Measurements from ENCODE around the gene ZDHHC19.
A peak's percentile ranks its signal among the peaks of the same experiment; 100 is the strongest.
"Not testable (repeated sequence)": the region's sequence is repeated elsewhere in the genome, so short reads cannot be mapped to it uniquely, and the experiment has no call there.

ZDHHC19 gene

GRCh38 chr3:196246612-196247308, 35.6 kb upstream of the ZDHHC19 start:
- TF ChIP-seq CTCF (IDR thresholded peaks at IDR 0.05; ENCODE audit: extremely low read depth, insufficient read depth, missing control alignments): no peak
- in situ Hi-C loops (cut with MboI; ENCODE audit: low pct_unique_long_range_greater_than_20kb, low sequenced_read_pairs, unreplicated experiment): no loop called here
- DNase-seq (ENCODE audit: low spot score): no peak

DNA sequence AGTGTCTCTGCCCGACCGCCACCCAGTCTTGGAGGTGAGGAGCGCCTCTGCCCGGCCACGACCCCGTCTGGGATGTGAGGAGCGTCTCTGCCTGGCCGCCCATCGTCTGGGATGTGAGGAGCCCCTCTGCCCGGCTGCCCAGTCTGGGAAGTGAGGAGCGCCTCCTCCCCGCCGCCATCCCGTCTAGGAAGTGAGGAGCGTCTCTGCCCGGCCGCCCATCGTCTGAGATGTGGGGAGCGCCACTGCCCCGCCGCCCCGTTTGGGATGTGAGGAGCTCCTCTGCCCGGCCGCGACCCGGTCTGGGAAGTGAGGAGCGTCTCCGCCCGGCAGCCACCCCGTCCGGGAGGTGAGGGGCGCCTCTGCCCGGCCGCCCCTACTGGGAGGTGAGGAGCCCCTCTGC, 33.0 kb upstream of the ZDHHC19 start:
- DNase-seq (ENCODE audit: low spot score); in situ Hi-C loops (cut with MboI; ENCODE audit: low pct_unique_long_range_greater_than_20kb, low sequenced_read_pairs, unreplicated experiment): not testable (repeated sequence)

DNA sequence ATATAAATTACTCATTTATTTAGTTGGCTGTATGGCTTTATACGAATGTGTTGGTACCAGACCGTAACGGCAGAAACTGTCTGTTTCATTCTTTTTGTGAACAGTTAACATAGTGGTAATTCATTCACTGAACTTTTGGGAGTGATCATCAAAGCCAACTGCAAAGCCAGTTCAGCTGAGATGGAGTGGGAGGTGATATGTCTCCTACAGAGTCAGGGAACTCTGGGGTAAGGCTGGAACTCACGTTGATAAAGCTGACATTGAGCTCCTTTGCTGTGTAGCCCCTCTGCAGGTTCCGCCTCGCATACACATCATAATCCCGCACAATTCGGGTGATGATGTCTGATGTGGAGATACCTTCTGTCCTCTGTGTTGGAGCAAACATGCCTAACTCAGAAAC, 30.5 kb upstream of the ZDHHC19 start:
- in situ Hi-C loops (cut with MboI; ENCODE audit: low pct_unique_long_range_greater_than_20kb, low sequenced_read_pairs, unreplicated experiment): no loop called here
- no peak for DNase-seq (ENCODE audit: low spot score)
- TF ChIP-seq CTCF (IDR thresholded peaks at IDR 0.05; ENCODE audit: extremely low read depth, insufficient read depth, missing control alignments): no peak

- TF ChIP-seq CTCF (IDR thresholded peaks at IDR 0.05; ENCODE audit: extremely low read depth, insufficient read depth, missing control alignments): no peak
- in situ Hi-C loops (cut with MboI; ENCODE audit: low pct_unique_long_range_greater_than_20kb, low sequenced_read_pairs, unreplicated experiment): no loop called here
- DNase-seq (ENCODE audit: low spot score): no peak
These were observed 29.2 kb upstream of the ZDHHC19 start for GRCh38 chr3:196240424-196240823.

GRCh38 chr3:196238612-196239560, 27.7 kb upstream of the ZDHHC19 start:
- in situ Hi-C loops (cut with MboI; ENCODE audit: low pct_unique_long_range_greater_than_20kb, low sequenced_read_pairs, unreplicated experiment): no loop called here
- TF ChIP-seq CTCF (IDR thresholded peaks at IDR 0.05; ENCODE audit: extremely low read depth, insufficient read depth, missing control alignments): no peak
- DNase-seq (ENCODE audit: low spot score): no peak

DNA sequence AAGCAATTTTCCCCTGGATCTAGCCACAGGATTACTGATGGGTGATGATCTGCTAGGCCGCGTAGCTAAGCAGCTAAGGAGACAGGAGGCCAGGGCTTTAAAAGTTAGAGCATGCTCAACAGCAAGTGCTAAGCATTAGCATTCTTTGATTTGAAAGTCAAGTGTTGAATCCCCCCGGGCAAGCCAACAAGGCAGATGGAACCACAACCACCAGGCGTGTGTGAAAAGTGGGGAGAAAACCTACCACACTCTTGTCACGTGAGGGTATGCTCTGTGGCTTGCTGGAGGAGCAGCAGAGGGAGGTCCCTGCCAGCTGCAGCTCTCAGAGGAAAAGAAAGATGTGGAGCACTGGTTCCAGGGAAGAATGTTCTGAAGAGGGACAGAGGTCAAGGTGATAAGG, 26.0 kb upstream of the ZDHHC19 start:
- in situ Hi-C loops (cut with MboI; ENCODE audit: low pct_unique_long_range_greater_than_20kb, low sequenced_read_pairs, unreplicated experiment): no loop called here
- DNase-seq (ENCODE audit: low spot score): peak; percentile 47
- no peak for TF ChIP-seq CTCF (IDR thresholded peaks at IDR 0.05; ENCODE audit: extremely low read depth, insufficient read depth, missing control alignments)

DNA sequence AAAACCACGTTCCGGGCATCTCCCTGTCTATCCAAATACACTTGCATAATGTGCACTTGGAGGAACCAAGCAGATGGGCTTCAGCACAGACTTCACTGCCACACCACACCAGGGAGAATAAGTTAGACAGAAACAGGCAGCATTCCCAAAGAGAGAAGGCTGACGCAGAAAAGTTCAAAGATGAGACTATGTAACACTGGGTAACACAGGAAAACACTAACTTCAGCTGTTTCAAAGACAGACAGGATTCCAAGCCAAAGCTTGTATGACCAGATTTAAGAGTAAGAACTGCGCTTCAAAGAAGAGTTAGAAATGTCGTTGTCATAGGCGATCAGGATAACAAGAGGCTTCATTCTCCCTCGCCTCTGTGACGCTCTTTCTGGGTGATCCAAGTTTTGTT, 25.0 kb upstream of the ZDHHC19 start:
- in situ Hi-C loops (cut with MboI; ENCODE audit: low pct_unique_long_range_greater_than_20kb, low sequenced_read_pairs, unreplicated experiment): no loop called here
- no peak for DNase-seq (ENCODE audit: low spot score)
- no peak for TF ChIP-seq CTCF (IDR thresholded peaks at IDR 0.05; ENCODE audit: extremely low read depth, insufficient read depth, missing control alignments)
